HEK293T (cell line): ENCODE results near the gene RPS27.

Experiments used
- FOXA1 ChIP-seq: fragments of 450-650 bp; IDR thresholded peaks from 2 replicates; pipeline ENCODE4 v1.6.1; 2016; ENCODE audit warnings: mild to moderate bottlenecking
- FOXK2 ChIP-seq: fragments of 450-650 bp; IDR thresholded peaks from 2 replicates; pipeline ENCODE4 v1.6.1; 2016; ENCODE audit warnings: mild to moderate bottlenecking
- SUZ12 ChIP-seq: fragments of 450-650 bp; IDR thresholded peaks from 2 replicates; pipeline ENCODE4 v1.6.1; 2016; ENCODE audit warnings: mild to moderate bottlenecking

GRCh38 chr1:153953859-153954365 is 36.6 kb upstream of the RPS27 start:
- TF ChIP-seq FOXK2 = no peak
- no peak for TF ChIP-seq SUZ12
- no peak for TF ChIP-seq FOXA1
